ENCODE measurements around the gene CAAP1.

GRCh38 chr9:26800322-26800721 lies 92.3 kb downstream of the CAAP1 start:
- no peak for TF ChIP-seq POLR2A (IDR thresholded peaks at IDR 0.05)
- no peak for TF ChIP-seq CTCF (IDR thresholded peaks at IDR 0.05)

All from testis (tissue), 2 donors.